ENCODE results near the gene AGBL4.
"Not testable (repeated sequence)": the region's sequence is repeated elsewhere in the genome, so short reads cannot be mapped to it uniquely, and the experiment has no call there.

AGBL4 gene

DNA sequence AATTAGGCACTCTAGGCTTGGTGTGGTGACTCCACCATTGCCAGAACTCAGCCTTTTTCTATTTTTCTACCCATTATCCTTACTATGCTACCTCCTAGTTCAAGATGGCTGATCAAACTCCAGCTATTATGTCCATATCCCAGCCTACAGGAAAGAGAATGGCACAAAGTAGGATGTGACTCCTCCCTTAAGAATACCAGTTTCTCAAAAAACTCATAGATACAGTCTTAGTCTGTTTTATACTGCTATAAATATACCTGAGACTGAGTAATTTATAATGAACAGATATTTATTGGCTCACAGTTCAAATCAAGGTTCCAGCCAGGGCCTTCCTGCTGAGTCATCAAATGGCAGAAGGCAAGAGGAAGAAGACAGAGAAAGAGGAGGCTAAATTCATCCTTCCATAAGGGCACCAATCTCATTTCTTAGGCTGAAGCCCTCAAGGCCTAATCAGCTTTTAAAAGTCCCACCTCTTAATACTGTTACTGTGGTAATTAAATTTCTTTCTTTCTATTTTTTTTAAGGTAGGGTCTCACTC, 704.3 kb downstream of the AGBL4 start:
- no peak overlapping the region for H2AFZ ChIP-seq (ENCODE audit: low read length, unreplicated experiment)
- no peak overlapping the region for H3K27ac ChIP-seq (ENCODE audit: low read depth, low read length)
- H3K36me3 ChIP-seq (ENCODE audit: insufficient read depth, low read length) = no peaks in the 10 kb centered on the region
- H3K4me3 ChIP-seq (ENCODE audit: low read depth, low read length) = no peak overlapping the region
- no peaks in the 10 kb centered on the region for H3K27me3 ChIP-seq (ENCODE audit: insufficient read depth, low read length)
- no peaks in the 10 kb centered on the region for H3K4me1 ChIP-seq (ENCODE audit: control insufficient read depth, insufficient read depth, low read length, unreplicated experiment)
- no peaks in the 10 kb centered on the region for H3K79me2 ChIP-seq (ENCODE audit: control insufficient read depth, insufficient read depth, low read length, unreplicated experiment)

- H3K36me3 ChIP-seq (ENCODE audit: insufficient read depth, low read length) = no peaks in the 10 kb centered on the region
- H3K4me3 ChIP-seq (ENCODE audit: low read depth, low read length) = no peak overlapping the region
- H3K79me2 ChIP-seq (ENCODE audit: control insufficient read depth, insufficient read depth, low read length, unreplicated experiment) = no peaks in the 10 kb centered on the region
- H2AFZ ChIP-seq (ENCODE audit: low read length, unreplicated experiment) = no peak overlapping the region
- no peaks in the 10 kb centered on the region for H3K4me1 ChIP-seq (ENCODE audit: control insufficient read depth, insufficient read depth, low read length, unreplicated experiment)
- H3K27ac ChIP-seq (ENCODE audit: low read depth, low read length) = no peak overlapping the region
- no peaks in the 10 kb centered on the region for H3K27me3 ChIP-seq (ENCODE audit: insufficient read depth, low read length)
Measured at GRCh38 chr1:49318218-49318617, 705.5 kb downstream of the AGBL4 start.

DNA sequence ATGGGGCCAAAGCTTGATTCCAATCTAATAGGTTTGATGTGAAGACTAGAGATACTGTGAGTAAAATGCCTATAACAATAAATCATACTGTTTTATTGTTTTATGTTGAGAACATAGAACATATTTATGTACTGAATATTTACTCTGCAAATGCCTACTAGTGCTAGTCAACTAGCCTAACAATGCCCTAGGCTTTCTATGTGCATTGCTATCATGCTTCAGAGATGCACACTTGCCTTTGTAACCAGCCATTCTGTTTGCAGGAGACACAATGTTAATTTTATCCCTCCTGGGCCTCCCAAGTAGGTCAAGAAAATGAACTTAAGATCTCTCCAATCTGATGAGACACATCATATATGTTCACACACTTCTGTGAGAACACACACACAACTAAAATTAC, 716.3 kb downstream of the AGBL4 start:
- H3K4me1 ChIP-seq (ENCODE audit: control insufficient read depth, insufficient read depth, low read length, unreplicated experiment) = no peaks in the 10 kb centered on the region
- H2AFZ ChIP-seq (ENCODE audit: low read length, unreplicated experiment) = no peak overlapping the region
- H3K4me3 ChIP-seq (ENCODE audit: low read depth, low read length) = no peak overlapping the region
- no peak overlapping the region for H3K27ac ChIP-seq (ENCODE audit: low read depth, low read length)
- no peaks in the 10 kb centered on the region for H3K27me3 ChIP-seq (ENCODE audit: insufficient read depth, low read length)
- H3K79me2 ChIP-seq (ENCODE audit: control insufficient read depth, insufficient read depth, low read length, unreplicated experiment) = no peaks in the 10 kb centered on the region
- H3K36me3 ChIP-seq (ENCODE audit: insufficient read depth, low read length) = no peaks in the 10 kb centered on the region

- Histone ChIP-seq H3K27me3 (ENCODE audit: insufficient read depth, low read length) (no peaks in the 10 kb centered on the region), H3K36me3 (ENCODE audit: insufficient read depth, low read length) (no peaks in the 10 kb centered on the region), H3K4me1 (ENCODE audit: control insufficient read depth, insufficient read depth, low read length, unreplicated experiment) (no peaks in the 10 kb centered on the region), H3K4me3 (ENCODE audit: low read depth, low read length) (no peak overlapping the region), H2AFZ (ENCODE audit: low read length, unreplicated experiment) (no peak overlapping the region), H3K79me2 (ENCODE audit: control insufficient read depth, insufficient read depth, low read length, unreplicated experiment) (no peaks in the 10 kb centered on the region), H3K27ac (ENCODE audit: low read depth, low read length) (no peak overlapping the region)
Measured at GRCh38 chr1:49306507-49307070, 717.2 kb downstream of the AGBL4 start.

DNA sequence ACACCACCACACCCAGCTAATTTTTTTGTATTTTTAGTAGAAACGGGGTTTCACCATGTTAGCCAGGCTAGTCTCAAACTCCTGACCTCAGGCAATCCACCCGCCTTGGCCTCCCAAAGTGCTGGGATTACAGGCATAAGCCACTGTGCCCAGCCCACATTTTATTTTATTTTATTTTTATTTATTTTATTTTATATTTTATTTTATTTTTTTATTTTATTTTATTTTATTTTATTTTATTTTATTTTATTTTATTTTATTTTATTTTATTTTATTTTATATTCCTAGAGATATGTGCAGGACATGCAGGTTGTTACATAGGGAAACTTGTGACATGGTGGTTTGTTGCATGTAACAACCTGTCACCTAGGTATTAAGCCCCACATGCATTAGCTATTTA, 721.4 kb downstream of the AGBL4 start:
- not testable (repeated sequence) for H3K27me3 ChIP-seq (ENCODE audit: insufficient read depth, low read length); H3K27ac ChIP-seq (ENCODE audit: low read depth, low read length); H3K4me3 ChIP-seq (ENCODE audit: low read depth, low read length); H3K4me1 ChIP-seq (ENCODE audit: control insufficient read depth, insufficient read depth, low read length, unreplicated experiment); H3K79me2 ChIP-seq (ENCODE audit: control insufficient read depth, insufficient read depth, low read length, unreplicated experiment); H3K36me3 ChIP-seq (ENCODE audit: insufficient read depth, low read length); H2AFZ ChIP-seq (ENCODE audit: low read length, unreplicated experiment)

DNA sequence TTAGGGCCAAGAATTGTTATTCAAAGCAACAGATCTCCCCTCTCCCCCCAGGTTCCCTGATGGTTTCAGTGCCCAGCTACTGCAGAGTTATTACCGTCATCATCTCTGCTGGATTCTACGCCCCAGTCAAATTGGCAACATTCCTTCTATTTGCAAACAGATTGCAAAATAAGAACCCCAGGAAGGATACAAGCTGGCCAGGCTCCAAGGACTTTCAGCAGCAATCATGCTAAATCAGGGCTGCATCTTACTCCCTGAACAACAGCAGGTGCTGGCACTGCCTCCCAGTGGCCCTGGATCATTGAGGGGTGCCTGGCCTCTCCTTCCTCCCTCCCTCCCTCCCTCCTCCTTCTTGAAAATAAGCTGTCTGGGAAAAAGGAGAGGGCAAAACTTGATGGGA, 725.5 kb downstream of the AGBL4 start:
- Histone ChIP-seq H3K4me3 (ENCODE audit: low read depth, low read length) (no peak overlapping the region), H3K27me3 (ENCODE audit: insufficient read depth, low read length) (no peaks in the 10 kb centered on the region), H3K36me3 (ENCODE audit: insufficient read depth, low read length) (no peaks in the 10 kb centered on the region), H3K79me2 (ENCODE audit: control insufficient read depth, insufficient read depth, low read length, unreplicated experiment) (no peaks in the 10 kb centered on the region), H2AFZ (ENCODE audit: low read length, unreplicated experiment) (no peak overlapping the region), H3K27ac (ENCODE audit: low read depth, low read length) (no peak overlapping the region), H3K4me1 (ENCODE audit: control insufficient read depth, insufficient read depth, low read length, unreplicated experiment) (no peaks in the 10 kb centered on the region)

DNA sequence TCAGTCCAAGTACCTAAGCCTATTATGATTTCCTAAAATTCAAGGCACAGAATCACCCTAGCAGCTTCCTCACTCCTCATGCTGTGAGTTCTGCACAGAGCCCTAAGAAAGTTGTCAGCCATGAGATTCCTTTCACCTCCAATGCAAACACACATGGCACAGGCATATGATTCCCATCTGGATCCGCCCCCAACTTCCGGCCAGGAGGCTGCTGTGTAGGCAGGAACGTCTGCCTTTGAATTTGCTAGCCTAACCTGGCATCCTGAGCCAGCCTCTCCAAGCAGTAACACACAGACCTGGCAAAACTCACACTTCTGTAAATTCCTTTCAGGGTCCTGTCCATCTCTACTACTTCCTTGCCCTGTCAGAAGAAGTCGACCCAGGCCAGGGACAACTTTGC, 726.0 kb downstream of the AGBL4 start:
- no peaks in the 10 kb centered on the region for H3K4me1 ChIP-seq (ENCODE audit: control insufficient read depth, insufficient read depth, low read length, unreplicated experiment)
- no peaks in the 10 kb centered on the region for H3K27me3 ChIP-seq (ENCODE audit: insufficient read depth, low read length)
- H3K27ac ChIP-seq (ENCODE audit: low read depth, low read length) = no peak overlapping the region
- H3K79me2 ChIP-seq (ENCODE audit: control insufficient read depth, insufficient read depth, low read length, unreplicated experiment) = no peaks in the 10 kb centered on the region
- no peak overlapping the region for H2AFZ ChIP-seq (ENCODE audit: low read length, unreplicated experiment)
- no peaks in the 10 kb centered on the region for H3K36me3 ChIP-seq (ENCODE audit: insufficient read depth, low read length)
- no peak overlapping the region for H3K4me3 ChIP-seq (ENCODE audit: low read depth, low read length)

DNA sequence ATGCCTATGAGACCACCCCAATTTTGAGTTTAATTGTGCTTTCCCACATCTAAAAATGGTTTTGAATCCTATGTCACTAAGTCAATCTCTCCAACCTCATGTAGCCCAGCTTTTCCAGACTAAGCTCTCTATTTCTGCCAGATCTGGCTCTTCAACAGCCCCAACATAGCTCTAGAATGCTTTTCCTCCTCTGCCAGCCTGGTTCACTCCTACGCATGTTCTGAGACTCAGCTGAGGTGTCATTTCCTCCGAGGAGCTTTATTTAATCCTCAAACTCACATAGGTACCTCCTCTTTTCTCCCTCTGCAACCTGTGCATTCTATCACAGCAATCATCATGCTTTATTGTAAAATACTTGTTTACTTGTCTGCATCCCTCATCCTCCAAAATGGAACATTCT, 729.2 kb downstream of the AGBL4 start:
- no peak overlapping the region for H3K4me3 ChIP-seq (ENCODE audit: low read depth, low read length)
- no peak overlapping the region for H3K27ac ChIP-seq (ENCODE audit: low read depth, low read length)
- no peaks in the 10 kb centered on the region for H3K4me1 ChIP-seq (ENCODE audit: control insufficient read depth, insufficient read depth, low read length, unreplicated experiment)
- H3K79me2 ChIP-seq (ENCODE audit: control insufficient read depth, insufficient read depth, low read length, unreplicated experiment) = no peaks in the 10 kb centered on the region
- no peaks in the 10 kb centered on the region for H3K27me3 ChIP-seq (ENCODE audit: insufficient read depth, low read length)
- no peak overlapping the region for H2AFZ ChIP-seq (ENCODE audit: low read length, unreplicated experiment)
- no peaks in the 10 kb centered on the region for H3K36me3 ChIP-seq (ENCODE audit: insufficient read depth, low read length)

DNA sequence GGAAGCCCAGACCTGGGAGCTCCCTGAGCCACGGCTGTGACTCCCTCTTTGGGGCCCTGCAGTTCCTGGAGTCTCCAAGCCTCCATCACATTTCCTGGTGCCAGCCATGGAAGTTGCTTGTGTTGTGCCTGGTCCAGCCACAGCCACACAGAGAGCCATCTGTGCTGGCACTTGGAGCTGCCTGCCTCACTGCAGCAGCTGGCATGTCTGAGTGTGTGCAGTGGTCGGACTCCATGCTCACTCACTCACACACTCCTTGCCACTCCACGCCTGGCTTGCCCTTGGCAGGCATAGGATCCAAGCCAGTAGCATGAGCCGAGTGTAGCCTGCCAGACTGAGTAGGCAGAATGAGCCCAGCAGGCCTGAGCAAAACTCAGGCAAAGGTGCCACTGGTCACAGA, 730.7 kb downstream of the AGBL4 start:
- H3K27ac ChIP-seq (ENCODE audit: low read depth, low read length) = no peak overlapping the region
- no peaks in the 10 kb centered on the region for H3K27me3 ChIP-seq (ENCODE audit: insufficient read depth, low read length)
- H3K4me3 ChIP-seq (ENCODE audit: low read depth, low read length) = no peak overlapping the region
- H3K4me1 ChIP-seq (ENCODE audit: control insufficient read depth, insufficient read depth, low read length, unreplicated experiment) = no peaks in the 10 kb centered on the region
- no peaks in the 10 kb centered on the region for H3K36me3 ChIP-seq (ENCODE audit: insufficient read depth, low read length)
- no peaks in the 10 kb centered on the region for H3K79me2 ChIP-seq (ENCODE audit: control insufficient read depth, insufficient read depth, low read length, unreplicated experiment)
- no peak overlapping the region for H2AFZ ChIP-seq (ENCODE audit: low read length, unreplicated experiment)

- H3K36me3 ChIP-seq (ENCODE audit: insufficient read depth, low read length); H3K4me3 ChIP-seq (ENCODE audit: low read depth, low read length); H3K27ac ChIP-seq (ENCODE audit: low read depth, low read length); H3K79me2 ChIP-seq (ENCODE audit: control insufficient read depth, insufficient read depth, low read length, unreplicated experiment); H2AFZ ChIP-seq (ENCODE audit: low read length, unreplicated experiment); H3K4me1 ChIP-seq (ENCODE audit: control insufficient read depth, insufficient read depth, low read length, unreplicated experiment); H3K27me3 ChIP-seq (ENCODE audit: insufficient read depth, low read length): not testable (repeated sequence)
Measured at GRCh38 chr1:49257211-49258049, 766.3 kb downstream of the AGBL4 start.

- Histone ChIP-seq H3K27ac (ENCODE audit: low read depth, low read length) (no peak overlapping the region), H3K36me3 (ENCODE audit: insufficient read depth, low read length) (no peaks in the 10 kb centered on the region), H3K27me3 (ENCODE audit: insufficient read depth, low read length) (no peaks in the 10 kb centered on the region), H2AFZ (ENCODE audit: low read length, unreplicated experiment) (no peak overlapping the region), H3K79me2 (ENCODE audit: control insufficient read depth, insufficient read depth, low read length, unreplicated experiment) (no peaks in the 10 kb centered on the region), H3K4me1 (ENCODE audit: control insufficient read depth, insufficient read depth, low read length, unreplicated experiment) (no peaks in the 10 kb centered on the region), H3K4me3 (ENCODE audit: low read depth, low read length) (no peak overlapping the region)
Measured at GRCh38 chr1:49252917-49253316, 770.8 kb downstream of the AGBL4 start.

All from ACC112 (cell line).